Right lobe of liver (tissue), 4 donors: ENCODE measurements around the gene DNAAF9.

ENCODE experiments used
- POLR2A ChIP-seq: fragments of 450-650 bp; IDR thresholded peaks from one replicate; pipeline ENCODE4 v1.6.1; 2017; ENCODE audit warnings: antibody characterized with exemption, mild to moderate bottlenecking
- TF ChIP-seq, protein P1 (sequence below), 4 donors: fragments of 200-600 bp in 3 of 4; fragments of 450-650 bp in 1 of 4; IDR thresholded peaks; one replicate each; pipeline versions ENCODE4 v1.5.1 to v1.8.0; 2016 to 2022; ENCODE audit warnings: antibody characterized with exemption in 4 of 4, mild to moderate bottlenecking in 2 of 4
- donor health status: DM: no; HTN: no; CAD: no.
- donor health status: DM: no; HTN: no; CAD: no.
- donor health status: DM: no; HTN: yes; CAD: no.

DNA sequence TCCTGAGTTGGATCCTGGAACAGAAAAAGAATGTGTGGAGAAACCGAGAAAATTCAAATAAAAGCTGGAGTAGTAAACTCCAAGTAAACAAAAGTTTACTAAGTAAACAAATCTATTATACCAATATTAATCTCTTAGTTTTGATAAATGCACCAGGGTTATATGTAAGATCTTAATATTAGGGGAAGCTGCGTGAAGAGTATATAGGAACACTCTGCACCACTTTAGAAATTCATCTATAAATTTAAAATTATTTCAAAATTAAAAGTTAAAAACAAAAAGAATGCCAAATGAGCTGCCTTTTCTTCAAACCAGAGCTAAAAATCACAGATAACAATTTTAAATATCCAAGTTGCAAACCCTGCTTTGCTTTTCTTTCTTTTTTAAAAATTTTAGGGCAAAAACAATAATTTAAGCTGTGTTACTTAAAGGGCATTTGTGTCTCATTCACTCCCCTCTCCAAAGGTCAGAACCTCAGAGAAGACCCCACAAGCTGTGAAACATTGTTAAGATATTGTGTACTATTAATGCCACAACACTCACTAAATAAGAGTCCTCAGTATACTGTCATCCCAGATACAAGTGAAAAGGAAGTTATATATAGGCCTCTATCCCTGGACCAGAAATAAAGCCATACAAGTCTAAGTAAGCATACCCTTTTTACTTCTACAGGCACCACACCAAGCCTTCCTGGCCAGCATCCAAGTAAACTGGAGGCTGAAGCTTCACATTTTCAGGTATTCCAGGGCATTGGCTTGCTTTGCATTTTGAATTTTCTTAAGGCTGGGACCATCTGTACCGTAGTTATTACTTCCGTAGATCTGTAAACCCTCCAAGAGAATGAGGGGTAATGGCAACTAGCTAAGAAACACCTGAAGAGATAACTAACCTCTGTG is 7.0 kb downstream of the DNAAF9 start:
- TF ChIP-seq, protein P1, sequence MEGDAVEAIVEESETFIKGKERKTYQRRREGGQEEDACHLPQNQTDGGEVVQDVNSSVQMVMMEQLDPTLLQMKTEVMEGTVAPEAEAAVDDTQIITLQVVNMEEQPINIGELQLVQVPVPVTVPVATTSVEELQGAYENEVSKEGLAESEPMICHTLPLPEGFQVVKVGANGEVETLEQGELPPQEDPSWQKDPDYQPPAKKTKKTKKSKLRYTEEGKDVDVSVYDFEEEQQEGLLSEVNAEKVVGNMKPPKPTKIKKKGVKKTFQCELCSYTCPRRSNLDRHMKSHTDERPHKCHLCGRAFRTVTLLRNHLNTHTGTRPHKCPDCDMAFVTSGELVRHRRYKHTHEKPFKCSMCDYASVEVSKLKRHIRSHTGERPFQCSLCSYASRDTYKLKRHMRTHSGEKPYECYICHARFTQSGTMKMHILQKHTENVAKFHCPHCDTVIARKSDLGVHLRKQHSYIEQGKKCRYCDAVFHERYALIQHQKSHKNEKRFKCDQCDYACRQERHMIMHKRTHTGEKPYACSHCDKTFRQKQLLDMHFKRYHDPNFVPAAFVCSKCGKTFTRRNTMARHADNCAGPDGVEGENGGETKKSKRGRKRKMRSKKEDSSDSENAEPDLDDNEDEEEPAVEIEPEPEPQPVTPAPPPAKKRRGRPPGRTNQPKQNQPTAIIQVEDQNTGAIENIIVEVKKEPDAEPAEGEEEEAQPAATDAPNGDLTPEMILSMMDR (IDR thresholded peaks at IDR 0.05), result no peak
- TF ChIP-seq POLR2A, result no peak
